ENCODE results near the gene FOXL2NB.

DNA sequence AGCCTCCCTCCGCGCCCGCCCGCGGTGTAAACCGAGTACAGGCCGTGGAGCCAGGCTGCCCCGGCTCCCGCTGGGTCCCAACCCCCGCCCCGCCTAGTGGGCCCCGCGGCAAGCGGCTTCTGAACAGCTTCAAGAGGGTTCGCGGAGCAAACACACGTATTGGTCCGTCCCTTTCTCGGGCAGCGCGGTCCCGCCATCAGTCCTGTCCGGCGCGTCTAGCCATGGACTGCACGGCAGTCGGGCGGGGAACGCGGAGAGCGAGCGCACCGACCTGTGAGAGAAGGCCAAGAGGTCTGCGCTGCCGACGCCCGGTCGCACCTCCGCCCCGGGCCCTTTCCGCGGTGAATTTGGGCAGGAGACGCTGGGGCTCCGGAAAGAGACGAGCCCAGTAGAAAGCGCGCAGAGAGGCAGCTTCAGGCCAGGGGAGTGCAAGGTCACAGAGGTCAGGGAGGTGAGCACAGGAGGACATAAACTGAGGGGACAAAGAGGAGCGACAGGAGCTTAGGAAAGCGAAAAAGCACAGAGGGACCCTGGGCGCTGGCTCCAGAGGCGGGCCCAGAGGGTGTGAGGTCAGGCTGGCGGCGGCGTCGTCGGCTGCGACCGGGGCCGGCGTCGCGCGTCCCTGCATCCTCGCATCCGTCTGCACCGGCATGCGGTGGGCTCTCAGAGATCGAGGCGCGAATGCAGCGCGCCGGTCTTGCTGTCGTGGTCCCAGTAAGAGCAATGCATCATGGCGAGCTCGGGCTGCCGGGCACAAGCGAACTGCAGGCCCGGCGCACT lies 1.9 kb upstream of the FOXL2NB start:
- TF ChIP-seq POLR2A (IDR thresholded peaks at IDR 0.05) = no peak
- TF ChIP-seq, protein P1, sequence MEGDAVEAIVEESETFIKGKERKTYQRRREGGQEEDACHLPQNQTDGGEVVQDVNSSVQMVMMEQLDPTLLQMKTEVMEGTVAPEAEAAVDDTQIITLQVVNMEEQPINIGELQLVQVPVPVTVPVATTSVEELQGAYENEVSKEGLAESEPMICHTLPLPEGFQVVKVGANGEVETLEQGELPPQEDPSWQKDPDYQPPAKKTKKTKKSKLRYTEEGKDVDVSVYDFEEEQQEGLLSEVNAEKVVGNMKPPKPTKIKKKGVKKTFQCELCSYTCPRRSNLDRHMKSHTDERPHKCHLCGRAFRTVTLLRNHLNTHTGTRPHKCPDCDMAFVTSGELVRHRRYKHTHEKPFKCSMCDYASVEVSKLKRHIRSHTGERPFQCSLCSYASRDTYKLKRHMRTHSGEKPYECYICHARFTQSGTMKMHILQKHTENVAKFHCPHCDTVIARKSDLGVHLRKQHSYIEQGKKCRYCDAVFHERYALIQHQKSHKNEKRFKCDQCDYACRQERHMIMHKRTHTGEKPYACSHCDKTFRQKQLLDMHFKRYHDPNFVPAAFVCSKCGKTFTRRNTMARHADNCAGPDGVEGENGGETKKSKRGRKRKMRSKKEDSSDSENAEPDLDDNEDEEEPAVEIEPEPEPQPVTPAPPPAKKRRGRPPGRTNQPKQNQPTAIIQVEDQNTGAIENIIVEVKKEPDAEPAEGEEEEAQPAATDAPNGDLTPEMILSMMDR (IDR thresholded peaks at IDR 0.05) = no peak
